Limb (tissue), 2 donors: Measurements from ENCODE around the gene ZNF681.
"Not testable (repeated sequence)": the region's sequence is repeated elsewhere in the genome, so short reads cannot be mapped to it uniquely, and the experiment has no call there.

ENCODE experiments used
- DNase-seq, 2 donors: peaks; one replicate each; pipeline ENCODE4 v3.0.0-alpha.2; 2016; ENCODE audit errors: extremely low spot score in 2 of 2

ZNF681 gene

GRCh38 chr19:23698711-23699520 is 59.8 kb downstream of the ZNF681 start:
- DNase-seq: peak in 1 of 2 donors; percentile 27

GRCh38 chr19:23692937-23693336 is 65.8 kb downstream of the ZNF681 start:
- not testable (repeated sequence) for DNase-seq
